ENCODE data around the gene PHAF1.

- TF ChIP-seq EZH2 (IDR thresholded peaks at IDR 0.05; ENCODE audit: borderline replicate concordance, insufficient read depth, low read depth, low read length, poor library complexity, severe bottlenecking) (no peak), CTCF (IDR thresholded peaks at IDR 0.05) (no peak)
Observed at GRCh38 chr16:67087803-67088202, 21.9 kb upstream of the PHAF1 start.
